ENCODE results near the gene CLMN. TPM values are rescaled to one million over a fixed set of nuclear protein-coding genes. Genes with fewer than 3 reads are reported as not detected.

The CLMN gene
- total and polyA plus RNA-seq, 2 of the 8 experiments (the other 6 are each of a cell fraction or from before 2014, with no cell fraction given), result 1.6 to 8.2 TPM

GRCh38 chr14:95297832-95298231 lies 21.9 kb downstream of the CLMN start:
- no peak overlapping the region for H4K8ac ChIP-seq (ENCODE audit: extremely low read depth, insufficient read depth, low read length)
- no peak overlapping the region for H3K9ac ChIP-seq (replicated peaks in 1 of 4; ENCODE audit: extremely low read depth in 1 of 4, low read depth in 3 of 4, low read length in 3 of 4)

More at GRCh38 chr14:95297832-95298231, 21.9 kb downstream of the CLMN start:
- no peak overlapping the region for H4K5ac ChIP-seq (ENCODE audit: insufficient read length, low read depth, low read length)
- H2BK15ac ChIP-seq (ENCODE audit: low read length), result no peak overlapping the region
- H2BK12ac ChIP-seq (ENCODE audit: low read depth, low read length), result no peak overlapping the region
- FAIRE-seq (no peak), DNase-seq (ENCODE audit: low read depth in 1 of 2, low spot score in 2 of 2) (no peak)
- H3K23me2 ChIP-seq (ENCODE audit: low read depth, low read length), result no peaks in the 10 kb centered on the region
- H3K4ac ChIP-seq (replicated peaks; ENCODE audit: insufficient read length, low read depth, low read length), result no peak overlapping the region
- no peak overlapping the region for H3K56ac ChIP-seq (replicated peaks; ENCODE audit: insufficient read length, low read depth, low read length)
- H3K9me3 ChIP-seq (ENCODE audit: insufficient read depth in 2 of 2, low read depth in 1 of 2, low read length in 1 of 2), result no peaks in the 10 kb centered on the region; a peak in 1 of 4 replicates
- no peak overlapping the region for H2AFZ ChIP-seq (ENCODE audit: low read length)
- no peaks in the 10 kb centered on the region for H3K27me3 ChIP-seq (replicated peaks in 1 of 4; ENCODE audit: control insufficient read depth in 3 of 4, extremely low read depth in 1 of 4, insufficient read depth in 3 of 4, low read length in 3 of 4)
- 93% methylated on average over 8 of the region's 8 CpGs; no CpG with 5 or more reads in 1 of the 2 experiments for WGBS, 2 experiments (ENCODE audit: extremely low coverage in 1 of 2, insufficient coverage in 1 of 2, insufficient read length in 1 of 2, insufficient replicate concordance in 2 of 2, low coverage in 1 of 2, low lambda C conversion rate in 2 of 2, missing lambda C conversion rate in 1 of 2)
- ChIA-PET CTCF (ENCODE audit: partially characterized antibody) (interaction anchor here (1.2 kb wide), 1 partner anchor 63 kb away, joined by 6 read pairs; no protein-coding TSS in a partner anchor), POLR2A (ENCODE audit: partially characterized antibody) (interaction anchor here (0.7 kb wide), 1 partner anchor 35 kb away, joined by 3 read pairs; no protein-coding TSS in a partner anchor)
- H2AK5ac ChIP-seq (ENCODE audit: low read depth, low read length), result no peak overlapping the region
- H3K18ac ChIP-seq (ENCODE audit: extremely low read depth, low read length), result no peak overlapping the region
- H2BK20ac ChIP-seq (ENCODE audit: low read length), result no peak overlapping the region
- no peak for TF ChIP-seq SAP30 (IDR thresholded peaks at IDR 0.05; ENCODE audit: insufficient read depth, insufficient replicate concordance, low read length)
- no peak overlapping the region for H3K23ac ChIP-seq (ENCODE audit: insufficient read length)
- H3K4me2 ChIP-seq (ENCODE audit: insufficient read depth in 1 of 2, low read depth in 2 of 2, low read length in 2 of 2), result no peak overlapping the region
- H3K4me3 ChIP-seq (ENCODE audit: extremely low read depth in 1 of 4, insufficient read depth in 2 of 4, low read depth in 3 of 4, low read length in 4 of 4), result no peak overlapping the region
- peaks cover 0 to 8% (median 3%) of the 10 kb centered on the region in 4 experiments; a peak in 2 of 7 replicates for H3K4me1 ChIP-seq (replicated peaks in 1 of 4; ENCODE audit: control insufficient read depth in 3 of 4, insufficient read depth in 4 of 4, low read length in 3 of 4)
- no peak overlapping the region for H2BK5ac ChIP-seq (ENCODE audit: low read depth, low read length)
- H4K20me1 ChIP-seq (replicated peaks in 1 of 2; ENCODE audit: control insufficient read depth in 1 of 2, insufficient read depth in 2 of 2, low read length in 2 of 2), result no peaks in the 10 kb centered on the region
- no peak overlapping the region for H3K27ac ChIP-seq (ENCODE audit: low read depth, low read length)
- no peaks in the 10 kb centered on the region for H3K79me2 ChIP-seq (ENCODE audit: control insufficient read depth in 1 of 2, insufficient read depth in 2 of 2, low read length in 2 of 2)
- H3K14ac ChIP-seq (ENCODE audit: insufficient read length), result no peak overlapping the region
- H4K91ac ChIP-seq (replicated peaks; ENCODE audit: insufficient read length, low read length), result no peak overlapping the region
- H2BK120ac ChIP-seq (replicated peaks; ENCODE audit: low read depth, low read length), result no peak overlapping the region
- no peaks in the 10 kb centered on the region for H3K79me1 ChIP-seq (ENCODE audit: low read depth, low read length)
- H3K36me3 ChIP-seq (ENCODE audit: control insufficient read depth in 2 of 4, insufficient read depth in 4 of 4, low read length in 3 of 4), result no peaks in the 10 kb centered on the region

Data from H1 (cell line).